Natural killer cell (primary cell): ENCODE results near the gene SGSM1. TPM values are rescaled to one million over a fixed set of nuclear protein-coding genes. Genes with fewer than 3 reads are reported as not detected.

Source experiments
- ATAC-seq, 3 donors: fragments of 150-1000 bp in 2 of 3; fragments of 200-7000 bp in 1 of 3; cut with Tn5 transposase; 1 replicate in 1 of 3; 2 replicates in 2 of 3; pipeline ENCODE4 v1.10.0; 2021; ENCODE audit warnings: mild to moderate bottlenecking in 2 of 3, moderate library complexity in 2 of 3
- DNase-seq, 2 donors: peaks; one replicate each; pipeline versions ENCODE4 v3.0.0 to v3.0.0-alpha.2; 2013 to 2021; ENCODE audit warnings: mixed read lengths in 1 of 2
- H3K27ac ChIP-seq: one replicate; pipeline ENCODE4 v1.5.1; 2013; ENCODE audit warnings: mild to moderate bottlenecking, low read length
- H3K27me3 ChIP-seq: one replicate; pipeline ENCODE4 v1.6.1; 2013; ENCODE audit warnings: low read length; ENCODE audit not compliant: control insufficient read depth, insufficient read depth
- H3K36me3 ChIP-seq: one replicate; pipeline ENCODE4 v1.6.1; 2013; ENCODE audit warnings: low read length; ENCODE audit not compliant: control insufficient read depth, insufficient read depth
- H3K4me1 ChIP-seq: one replicate; pipeline ENCODE4 v1.6.1; 2013; ENCODE audit warnings: low read length; ENCODE audit not compliant: control insufficient read depth, insufficient read depth
- H3K4me3 ChIP-seq: one replicate; pipeline ENCODE4 v1.5.1; 2013; ENCODE audit warnings: low read length
- H3K9me3 ChIP-seq: one replicate; pipeline ENCODE4 v1.6.1; 2013; ENCODE audit warnings: low read length; ENCODE audit not compliant: control insufficient read depth, insufficient read depth
- H3K27ac Mint-ChIP-seq, 2 donors: one replicate each; pipeline ENCODE4 v1.8.0; 2022; ENCODE audit warnings: mild to moderate bottlenecking in 2 of 2, mixed read lengths in 2 of 2, moderate library complexity in 1 of 2
- H3K27me3 Mint-ChIP-seq, 2 donors: one replicate each; pipeline ENCODE4 v1.8.0; 2022; ENCODE audit warnings: low read depth in 2 of 2, mixed read lengths in 2 of 2
- H3K36me3 Mint-ChIP-seq: one replicate; pipeline ENCODE4 v1.8.0; 2022; ENCODE audit warnings: mixed read lengths
- H3K4me1 Mint-ChIP-seq, 2 donors: one replicate each; pipeline ENCODE4 v1.8.0; 2022; ENCODE audit warnings: mixed read lengths in 2 of 2
- H3K4me3 Mint-ChIP-seq: one replicate; pipeline ENCODE4 v1.8.0; 2022; ENCODE audit warnings: mild to moderate bottlenecking, moderate library complexity, mixed read lengths
- H3K9me3 Mint-ChIP-seq, 2 donors: one replicate each; pipeline ENCODE4 v1.8.0; 2022; ENCODE audit warnings: mixed read lengths in 2 of 2
- WGBS: methylation state at CpG from one replicate; pipeline ENCODE4 v1.1.7; 2013; ENCODE audit warnings: missing lambda C conversion rate; ENCODE audit not compliant: insufficient coverage; 5-methylcytosine and 5-hydroxymethylcytosine counted together
- intact Hi-C: fragments of 100-400 bp; cut with micrococcal nuclease; formaldehyde crosslinking; loops from one replicate; pipeline ENCODE4 v1.14.2; 2022
- total RNA-seq, 4 donors: library from RNA; stranded (reverse); fragments of 120-200 nt in 1 of 4; gene quantifications; one replicate each; pipeline versions ENCODE4 v1.2.3 to v1.2.4, GENCODE V29; 2013 to 2022
- TF ChIP-seq, protein P1 (sequence below): fragments of 200-600 bp; IDR thresholded peaks from one replicate; pipeline ENCODE4 v1.8.0; 2022; ENCODE audit warnings: antibody characterized with exemption

The SGSM1 gene
- total RNA-seq, 3 donors from 2014 or later (not counting 1 experiment from before 2014, with no cell fraction given), result 13.9 to 15.4 (median 13.9) TPM

DNA sequence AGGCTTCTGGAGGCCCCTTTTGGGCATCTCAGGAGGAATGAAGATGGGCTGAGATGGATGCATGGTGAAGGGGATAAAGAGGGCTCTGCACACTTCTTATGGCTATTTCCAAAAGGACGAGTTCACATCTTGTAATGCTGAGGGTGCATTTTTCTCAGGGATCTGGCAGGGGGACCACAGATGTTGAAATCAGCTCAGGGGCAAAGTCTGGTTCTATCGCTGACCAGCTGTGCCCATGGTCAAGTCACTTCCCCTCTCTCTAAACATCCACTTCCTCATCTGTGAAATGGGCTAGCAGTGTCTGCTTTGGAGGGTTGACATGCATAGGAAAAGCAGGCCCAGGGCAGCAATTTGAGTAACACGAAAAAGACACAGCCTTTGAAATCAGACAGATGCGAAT is 114.0 kb downstream of the SGSM1 start:
- ATAC-seq (no peak), DNase-seq (no peak)
- no peaks in the 10 kb centered on the region for H3K9me3 Mint-ChIP-seq
- intact Hi-C loops, result no loop called here
- H3K36me3 Mint-ChIP-seq, result no peaks in the 10 kb centered on the region
- TF ChIP-seq, protein P1, sequence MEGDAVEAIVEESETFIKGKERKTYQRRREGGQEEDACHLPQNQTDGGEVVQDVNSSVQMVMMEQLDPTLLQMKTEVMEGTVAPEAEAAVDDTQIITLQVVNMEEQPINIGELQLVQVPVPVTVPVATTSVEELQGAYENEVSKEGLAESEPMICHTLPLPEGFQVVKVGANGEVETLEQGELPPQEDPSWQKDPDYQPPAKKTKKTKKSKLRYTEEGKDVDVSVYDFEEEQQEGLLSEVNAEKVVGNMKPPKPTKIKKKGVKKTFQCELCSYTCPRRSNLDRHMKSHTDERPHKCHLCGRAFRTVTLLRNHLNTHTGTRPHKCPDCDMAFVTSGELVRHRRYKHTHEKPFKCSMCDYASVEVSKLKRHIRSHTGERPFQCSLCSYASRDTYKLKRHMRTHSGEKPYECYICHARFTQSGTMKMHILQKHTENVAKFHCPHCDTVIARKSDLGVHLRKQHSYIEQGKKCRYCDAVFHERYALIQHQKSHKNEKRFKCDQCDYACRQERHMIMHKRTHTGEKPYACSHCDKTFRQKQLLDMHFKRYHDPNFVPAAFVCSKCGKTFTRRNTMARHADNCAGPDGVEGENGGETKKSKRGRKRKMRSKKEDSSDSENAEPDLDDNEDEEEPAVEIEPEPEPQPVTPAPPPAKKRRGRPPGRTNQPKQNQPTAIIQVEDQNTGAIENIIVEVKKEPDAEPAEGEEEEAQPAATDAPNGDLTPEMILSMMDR, result no peak
- H3K4me1 ChIP-seq, result no peaks in the 10 kb centered on the region
- no peak overlapping the region for H3K4me3 ChIP-seq
- H3K9me3 ChIP-seq, result no peaks in the 10 kb centered on the region
- no peaks in the 10 kb centered on the region for H3K27me3 Mint-ChIP-seq
- H3K4me3 Mint-ChIP-seq, result no peak overlapping the region
- H3K4me1 Mint-ChIP-seq, result no peaks in the 10 kb centered on the region
- no peak overlapping the region for H3K27ac Mint-ChIP-seq
- H3K36me3 ChIP-seq, result peaks cover 18% of the 10 kb centered on the region
- H3K27me3 ChIP-seq, result no peaks in the 10 kb centered on the region
- WGBS, result 81% methylated on average over 4 of the region's 4 CpGs
- no peak overlapping the region for H3K27ac ChIP-seq

- H3K4me3 Mint-ChIP-seq, result no peak overlapping the region
- H3K9me3 ChIP-seq, result no peaks in the 10 kb centered on the region
- H3K4me1 Mint-ChIP-seq, result no peaks in the 10 kb centered on the region
- DNase-seq, result no peak
- no peaks in the 10 kb centered on the region for H3K36me3 Mint-ChIP-seq
- H3K27me3 ChIP-seq, result no peaks in the 10 kb centered on the region
- no peak for ATAC-seq
- H3K27ac ChIP-seq, result no peak overlapping the region
- TF ChIP-seq, protein P1, result no peak
- no peak overlapping the region for H3K4me3 ChIP-seq
- H3K36me3 ChIP-seq, result peaks cover 9% of the 10 kb centered on the region
- intact Hi-C loops, result no loop called here
- no peaks in the 10 kb centered on the region for H3K4me1 ChIP-seq
- WGBS, result 63% methylated on average over 16 of the region's 17 CpGs
- no peaks in the 10 kb centered on the region for H3K27me3 Mint-ChIP-seq
- H3K9me3 Mint-ChIP-seq, result no peaks in the 10 kb centered on the region
- no peak overlapping the region for H3K27ac Mint-ChIP-seq
Measured at GRCh38 chr22:24925586-24926427, 119.8 kb downstream of the SGSM1 start.

DNA sequence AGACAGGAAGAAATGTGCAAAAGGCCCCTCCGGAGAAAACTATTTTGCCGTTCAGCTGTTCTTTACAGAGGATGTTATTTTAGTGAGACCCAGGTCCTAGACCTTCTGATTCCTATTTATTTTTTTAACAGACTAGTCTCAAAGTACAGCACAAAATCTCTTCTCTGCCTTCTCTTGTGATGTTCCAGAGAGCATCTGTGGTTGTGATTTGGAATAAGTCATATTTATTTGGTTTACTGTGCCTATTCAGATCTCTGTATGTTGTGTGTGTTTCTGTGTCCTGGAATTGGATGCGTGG is 120.4 kb downstream of the SGSM1 start:
- H3K36me3 Mint-ChIP-seq, result no peaks in the 10 kb centered on the region
- H3K4me3 Mint-ChIP-seq, result no peak overlapping the region
- 45% methylated on average over 3 of the region's 3 CpGs for WGBS
- Histone ChIP-seq H3K36me3 (peaks cover 9% of the 10 kb centered on the region), H3K4me3 (no peak overlapping the region), H3K27ac (no peak overlapping the region), H3K4me1 (no peaks in the 10 kb centered on the region), H3K27me3 (no peaks in the 10 kb centered on the region), H3K9me3 (no peaks in the 10 kb centered on the region)
- no peaks in the 10 kb centered on the region for H3K4me1 Mint-ChIP-seq
- no peak overlapping the region for H3K27ac Mint-ChIP-seq
- H3K9me3 Mint-ChIP-seq, result no peaks in the 10 kb centered on the region
- intact Hi-C loops, result no loop called here
- TF ChIP-seq, protein P1, result no peak
- DNase-seq, result no peak
- H3K27me3 Mint-ChIP-seq, result no peaks in the 10 kb centered on the region
- ATAC-seq, result no peak
